Heart left ventricle (tissue), 13 donors: ENCODE results near the gene GOPC.
"Not testable (repeated sequence)": the region's sequence is repeated elsewhere in the genome, so short reads cannot be mapped to it uniquely, and the experiment has no call there.

Source experiments
- POLR2A ChIP-seq, 2 donors: fragments of 450-650 bp; IDR thresholded peaks; one replicate each; pipeline ENCODE4 v1.6.1; 2017; ENCODE audit warnings: antibody characterized with exemption in 2 of 2, mild to moderate bottlenecking in 2 of 2, moderate library complexity in 2 of 2
- TF ChIP-seq, protein P1 (sequence below), 12 donors: fragments of 200-600 bp; sonication (generic) in 4 of 12; IDR thresholded peaks; one replicate each; pipeline versions ENCODE4 v1.5.0 to v1.8.0; 2018 to 2022; ENCODE audit warnings: antibody characterized with exemption in 12 of 12, mild to moderate bottlenecking in 5 of 12
- donor health status: ischemic (EF 13 %, LVEDD 7.1; RV severe dilation, severe dysfunction).
- donor health status: DM: no; HTN: yes; CAD: no.
- donor health status: DM: no; HTN: no; CAD: no.
- donor health status: ischemic (EF 25% LVEDD 6.9; RV normal size, moderate dysfunction).
- donor health status: ischemic (EF 25% LVEDD 5.7; RV mildly dilated, moderate dysfunction).
- donor health status: ischemic (EF 35%, LVEDD 5.7; RV mildly dilated, moderate dysfunction).
- donor health status: nonischemic (EF 11% LVEDD 7.7; RV severe dilation, severe dysfunction).
- donor health status: DM: yes; HTN: yes; CAD: no.
- donor health status: PGD.
- donor health status: ischemic (EF 29% LVEDD 5.4; RV normal size, mild dysfunction).
- donor health status: nonischemic (EF 23%, LVEDD 6.1; RV moderate dilation, normal function).

DNA sequence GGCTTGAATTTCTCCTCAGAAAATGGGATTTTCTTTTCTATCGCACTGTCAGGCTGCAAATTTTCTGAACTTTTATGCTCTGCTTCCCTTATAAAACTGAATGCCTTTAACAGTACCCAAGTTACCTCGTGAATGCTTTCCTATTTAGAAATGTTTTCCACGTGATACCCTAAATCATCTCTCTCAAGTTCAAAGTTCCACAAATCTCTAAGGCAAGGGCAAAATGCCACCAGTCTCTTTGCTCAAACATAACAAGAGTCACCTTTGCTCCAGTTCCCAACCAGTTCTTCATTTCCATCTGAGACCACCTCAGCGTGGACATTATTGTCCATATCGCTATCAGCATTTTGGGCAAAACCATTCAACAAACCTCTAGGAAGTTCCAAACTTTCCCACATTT, 84.3 kb downstream of the GOPC start:
- TF ChIP-seq POLR2A (IDR thresholded peaks at IDR 0.05) = not testable (repeated sequence)
- TF ChIP-seq, protein P1, sequence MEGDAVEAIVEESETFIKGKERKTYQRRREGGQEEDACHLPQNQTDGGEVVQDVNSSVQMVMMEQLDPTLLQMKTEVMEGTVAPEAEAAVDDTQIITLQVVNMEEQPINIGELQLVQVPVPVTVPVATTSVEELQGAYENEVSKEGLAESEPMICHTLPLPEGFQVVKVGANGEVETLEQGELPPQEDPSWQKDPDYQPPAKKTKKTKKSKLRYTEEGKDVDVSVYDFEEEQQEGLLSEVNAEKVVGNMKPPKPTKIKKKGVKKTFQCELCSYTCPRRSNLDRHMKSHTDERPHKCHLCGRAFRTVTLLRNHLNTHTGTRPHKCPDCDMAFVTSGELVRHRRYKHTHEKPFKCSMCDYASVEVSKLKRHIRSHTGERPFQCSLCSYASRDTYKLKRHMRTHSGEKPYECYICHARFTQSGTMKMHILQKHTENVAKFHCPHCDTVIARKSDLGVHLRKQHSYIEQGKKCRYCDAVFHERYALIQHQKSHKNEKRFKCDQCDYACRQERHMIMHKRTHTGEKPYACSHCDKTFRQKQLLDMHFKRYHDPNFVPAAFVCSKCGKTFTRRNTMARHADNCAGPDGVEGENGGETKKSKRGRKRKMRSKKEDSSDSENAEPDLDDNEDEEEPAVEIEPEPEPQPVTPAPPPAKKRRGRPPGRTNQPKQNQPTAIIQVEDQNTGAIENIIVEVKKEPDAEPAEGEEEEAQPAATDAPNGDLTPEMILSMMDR (IDR thresholded peaks at IDR 0.05) = not testable (repeated sequence)
